Mesodermal cell (in vitro differentiated cells): ENCODE results near the gene UBR4.

Experiments used
- H3K27ac ChIP-seq: 2 replicates; pipeline ENCODE4 v1.7.0; 2013; ENCODE audit warnings: mild to moderate bottlenecking, low read depth, low read length, moderate library complexity; ENCODE audit not compliant: severe bottlenecking
- H3K36me3 ChIP-seq: 2 replicates; pipeline ENCODE4 v1.7.1; 2013; ENCODE audit warnings: mild to moderate bottlenecking, low read length, moderate library complexity; ENCODE audit not compliant: control insufficient read depth, insufficient read depth
- H3K4me1 ChIP-seq: one replicate; pipeline ENCODE4 v1.7.1; 2013; ENCODE audit warnings: mild to moderate bottlenecking, low read length; ENCODE audit not compliant: insufficient read depth, control insufficient read depth, poor library complexity, severe bottlenecking
- H3K4me3 ChIP-seq: 2 replicates; pipeline ENCODE4 v1.7.0; 2013; ENCODE audit warnings: low read length, control low read depth, mild to moderate bottlenecking; ENCODE audit not compliant: insufficient read depth, poor library complexity, severe bottlenecking; ENCODE audit errors: extremely low read depth
- H3K9me3 ChIP-seq: 2 replicates; pipeline ENCODE4 v1.7.1; 2013; ENCODE audit warnings: mild to moderate bottlenecking, low read length, moderate library complexity; ENCODE audit not compliant: control insufficient read depth
- WGBS, 2 experiments: methylation state at CpG; one replicate each; pipeline ENCODE4 v1.1.5; 2013; ENCODE audit warnings: missing lambda C conversion rate in 2 of 2; ENCODE audit not compliant: insufficient coverage in 2 of 2; 5-methylcytosine and 5-hydroxymethylcytosine counted together

Gene UBR4

GRCh38 chr1:19034721-19035120 is 175.3 kb downstream of the UBR4 start:
- Histone ChIP-seq H3K4me1 (peaks cover 11% of the 10 kb centered on the region), H3K36me3 (no peaks in the 10 kb centered on the region), H3K27ac (no peak overlapping the region), H3K9me3 (no peaks in the 10 kb centered on the region), H3K4me3 (no peak overlapping the region)
- WGBS, 2 experiments, result 93 to 95% methylated on average over 9 to 10 of the region's 10 CpGs

GRCh38 chr1:19033926-19034680 is 176.0 kb downstream of the UBR4 start:
- WGBS, 2 experiments, result 80% methylated on average over 15 to 16 of the region's 22 CpGs
- H3K9me3 ChIP-seq, result no peaks in the 10 kb centered on the region
- H3K4me3 ChIP-seq, result no peak overlapping the region
- no peaks in the 10 kb centered on the region for H3K36me3 ChIP-seq
- H3K27ac ChIP-seq, result no peak overlapping the region
- H3K4me1 ChIP-seq, result peaks cover 11% of the 10 kb centered on the region

- WGBS, 2 experiments, result 77 to 90% methylated on average over 8 of the region's 8 CpGs
- Histone ChIP-seq H3K36me3 (no peaks in the 10 kb centered on the region), H3K27ac (no peak overlapping the region), H3K4me3 (no peak overlapping the region), H3K4me1 (peaks cover 11% of the 10 kb centered on the region), H3K9me3 (no peaks in the 10 kb centered on the region)
These were observed 176.6 kb downstream of the UBR4 start for GRCh38 chr1:19033515-19033839.

- WGBS, 2 experiments, result 90 to 96% methylated on average over 18 to 20 of the region's 20 CpGs
- no peak overlapping the region for H3K4me3 ChIP-seq
- peaks cover 11% of the 10 kb centered on the region for H3K4me1 ChIP-seq
- no peak overlapping the region for H3K27ac ChIP-seq
- no peaks in the 10 kb centered on the region for H3K9me3 ChIP-seq
- H3K36me3 ChIP-seq, result no peaks in the 10 kb centered on the region
These were observed 177.2 kb downstream of the UBR4 start for GRCh38 chr1:19032701-19033514.

- WGBS, 2 experiments, result 90 to 95% methylated on average over 3 of the region's 5 CpGs
- H3K36me3 ChIP-seq, result no peaks in the 10 kb centered on the region
- no peak overlapping the region for H3K4me3 ChIP-seq
- no peaks in the 10 kb centered on the region for H3K9me3 ChIP-seq
- peaks cover 11% of the 10 kb centered on the region for H3K4me1 ChIP-seq
- no peak overlapping the region for H3K27ac ChIP-seq
These were observed 177.7 kb downstream of the UBR4 start for GRCh38 chr1:19032413-19032695.

- peaks cover 11% of the 10 kb centered on the region for H3K4me1 ChIP-seq
- H3K9me3 ChIP-seq, result no peaks in the 10 kb centered on the region
- H3K27ac ChIP-seq, result no peak overlapping the region
- no peaks in the 10 kb centered on the region for H3K36me3 ChIP-seq
- no peak overlapping the region for H3K4me3 ChIP-seq
- 86 to 87% methylated on average over 14 to 19 of the region's 21 CpGs for WGBS, 2 experiments
These were observed 180.6 kb downstream of the UBR4 start for GRCh38 chr1:19029191-19030085.

- Histone ChIP-seq H3K4me1 (peaks cover 5% of the 10 kb centered on the region), H3K27ac (no peak overlapping the region), H3K9me3 (no peaks in the 10 kb centered on the region), H3K4me3 (no peak overlapping the region), H3K36me3 (no peaks in the 10 kb centered on the region)
- 85 to 87% methylated on average over 8 of the region's 8 CpGs for WGBS, 2 experiments
These were observed 181.4 kb downstream of the UBR4 start for GRCh38 chr1:19028546-19029129.

- Histone ChIP-seq H3K27ac (no peak overlapping the region), H3K4me1 (peaks cover 3% of the 10 kb centered on the region), H3K9me3 (no peaks in the 10 kb centered on the region), H3K4me3 (no peak overlapping the region), H3K36me3 (no peaks in the 10 kb centered on the region)
- 79 to 86% methylated on average over 5 of the region's 7 CpGs for WGBS, 2 experiments
These were observed 182.0 kb downstream of the UBR4 start for GRCh38 chr1:19028110-19028509.
